Measurements from ENCODE around the gene SPG7.

The SPG7 gene

GRCh38 chr16:89548344-89549006 is 40.3 kb downstream of the SPG7 start:
- DNase-seq = no peak

- no peak for DNase-seq
These were observed 41.0 kb downstream of the SPG7 start for GRCh38 chr16:89549007-89549700.

- DNase-seq = no peak
These were observed 42.3 kb downstream of the SPG7 start for GRCh38 chr16:89550421-89551007.

- DNase-seq = no peak
These were observed 44.1 kb downstream of the SPG7 start for GRCh38 chr16:89552329-89552728.

- no peak for DNase-seq
These were observed 44.7 kb downstream of the SPG7 start for GRCh38 chr16:89552913-89553312.

GRCh38 chr16:89553733-89554132 is 45.5 kb downstream of the SPG7 start:
- no peak for DNase-seq

GRCh38 chr16:89554343-89554742 is 46.1 kb downstream of the SPG7 start:
- no peak for DNase-seq

GRCh38 chr16:89555265-89555664 is 47.1 kb downstream of the SPG7 start:
- DNase-seq = no peak

GRCh38 chr16:89555780-89556179 is 47.6 kb downstream of the SPG7 start:
- no peak for DNase-seq

- no peak for DNase-seq
These were observed 48.8 kb downstream of the SPG7 start for GRCh38 chr16:89556750-89557689.

GRCh38 chr16:89557690-89558490 is 49.7 kb downstream of the SPG7 start:
- no peak for DNase-seq

- peak; percentile 94 for DNase-seq
These were observed 52.4 kb downstream of the SPG7 start, which contains the start of gene RPL13 for GRCh38 chr16:89560378-89561141. TSS of gene RPL13 (plus strand) at chr16:89560682. CDS start at chr16:89560960, 278 bp downstream.

- DNase-seq = no peak
These were observed 53.1 kb downstream of the SPG7 start for GRCh38 chr16:89561142-89561883.

- no peak for DNase-seq
These were observed 53.8 kb downstream of the SPG7 start for GRCh38 chr16:89561884-89562599.

GRCh38 chr16:89562939-89563338 is 54.7 kb downstream of the SPG7 start:
- DNase-seq = no peak

- no peak for DNase-seq
These were observed 55.6 kb downstream of the SPG7 start for GRCh38 chr16:89563639-89564392.

- DNase-seq = peak; percentile 19
These were observed 56.5 kb downstream of the SPG7 start for GRCh38 chr16:89564476-89565255.

- DNase-seq = peak; percentile 56
These were observed 57.0 kb downstream of the SPG7 start for GRCh38 chr16:89565256-89565505.
